ENCODE results near the gene SIN3A.
"Not testable (repeated sequence)": the region's sequence is repeated elsewhere in the genome, so short reads cannot be mapped to it uniquely, and the experiment has no call there.

Gene SIN3A

GRCh38 chr15:75354454-75354853, 97.0 kb downstream of the SIN3A start:
- TF ChIP-seq ZFX (IDR thresholded peaks at IDR 0.05; ENCODE audit: borderline replicate concordance): no peak
- TF ChIP-seq CTCF (IDR thresholded peaks at IDR 0.05): no peak
- no peak overlapping the region for H3K27ac ChIP-seq

GRCh38 chr15:75353604-75354003, 97.9 kb downstream of the SIN3A start:
- no peak overlapping the region for H3K27ac ChIP-seq
- TF ChIP-seq CTCF (IDR thresholded peaks at IDR 0.05) (no peak), ZFX (IDR thresholded peaks at IDR 0.05; ENCODE audit: borderline replicate concordance) (no peak)

GRCh38 chr15:75352186-75353080, 99.1 kb downstream of the SIN3A start:
- no peak overlapping the region for H3K27ac ChIP-seq
- no peak for TF ChIP-seq ZFX (IDR thresholded peaks at IDR 0.05; ENCODE audit: borderline replicate concordance)
- no peak for TF ChIP-seq CTCF (IDR thresholded peaks at IDR 0.05)

GRCh38 chr15:75350601-75351361, 100.7 kb downstream of the SIN3A start:
- H3K27ac ChIP-seq: no peak overlapping the region
- TF ChIP-seq ZFX (IDR thresholded peaks at IDR 0.05; ENCODE audit: borderline replicate concordance) (no peak), CTCF (IDR thresholded peaks at IDR 0.05) (no peak)

GRCh38 chr15:75349851-75350588, 101.5 kb downstream of the SIN3A start:
- no peak for TF ChIP-seq CTCF (IDR thresholded peaks at IDR 0.05)
- H3K27ac ChIP-seq: no peak overlapping the region

GRCh38 chr15:75349351-75349669, 102.2 kb downstream of the SIN3A start:
- H3K27ac ChIP-seq: not testable (repeated sequence)

GRCh38 chr15:75348562-75349350, 102.7 kb downstream of the SIN3A start:
- no peak for TF ChIP-seq ZFX (IDR thresholded peaks at IDR 0.05; ENCODE audit: borderline replicate concordance)
- TF ChIP-seq CTCF (IDR thresholded peaks at IDR 0.05): no peak
- peak overlapping the region; percentile 63 for H3K27ac ChIP-seq
